ENCODE measurements around the gene DOK3.

The DOK3 gene

DNA sequence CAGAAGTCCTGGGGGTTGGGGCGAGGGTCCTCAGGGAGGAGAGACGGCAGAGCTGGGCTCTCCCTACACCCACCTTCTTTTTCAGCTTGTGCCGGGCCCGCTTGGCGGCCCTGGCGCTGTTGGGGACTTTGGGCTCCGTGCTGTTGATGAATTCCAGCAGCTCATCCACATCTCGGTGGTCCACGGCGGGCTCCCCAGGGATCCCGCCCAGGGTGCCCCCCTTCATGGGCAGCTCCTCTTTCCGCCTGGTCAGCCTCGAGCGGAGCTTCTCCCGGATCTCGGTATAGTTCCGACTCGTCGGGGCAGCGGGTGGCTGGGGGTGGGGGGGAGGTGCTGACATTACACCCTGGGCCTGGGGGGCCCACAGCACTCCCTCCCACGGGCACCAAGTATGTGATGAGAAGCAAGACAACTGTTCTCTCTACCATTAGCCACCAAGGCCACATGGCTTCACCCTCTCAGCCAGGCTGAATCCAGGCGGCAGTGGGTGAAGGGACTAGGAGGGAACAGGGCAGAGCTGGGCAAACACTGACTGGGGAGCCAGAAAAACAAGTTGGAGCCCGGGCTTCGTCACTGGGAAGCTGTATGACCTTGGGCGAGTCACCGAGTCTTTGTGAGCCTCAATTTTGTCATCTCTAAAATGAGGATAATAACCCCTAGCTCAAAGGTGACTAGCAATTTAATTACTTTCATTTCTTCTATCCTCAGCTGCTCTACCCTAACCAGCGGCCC, 21.7 kb upstream of the DOK3 start:
- DNase-seq: no peak

DNA sequence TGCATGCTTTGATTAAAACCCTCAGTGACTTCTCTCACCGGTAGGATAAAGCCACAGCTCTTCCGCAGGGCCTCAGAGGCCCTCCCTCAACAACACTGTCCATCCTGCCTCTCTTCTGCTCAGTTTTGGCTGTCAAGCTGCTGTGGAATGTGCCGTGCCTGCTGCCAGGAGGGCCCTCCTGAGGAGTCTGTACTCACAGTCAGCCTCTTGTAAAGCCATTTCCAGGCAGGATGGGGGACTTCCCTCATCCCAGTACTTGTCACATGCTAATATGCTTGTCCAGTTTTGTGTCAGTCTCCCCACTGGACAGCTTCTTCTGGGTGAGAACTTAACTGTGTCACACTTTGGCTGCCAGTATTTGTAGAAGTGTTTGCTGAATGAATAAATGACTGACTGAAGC, 21.0 kb upstream of the DOK3 start:
- DNase-seq: no peak

DNA sequence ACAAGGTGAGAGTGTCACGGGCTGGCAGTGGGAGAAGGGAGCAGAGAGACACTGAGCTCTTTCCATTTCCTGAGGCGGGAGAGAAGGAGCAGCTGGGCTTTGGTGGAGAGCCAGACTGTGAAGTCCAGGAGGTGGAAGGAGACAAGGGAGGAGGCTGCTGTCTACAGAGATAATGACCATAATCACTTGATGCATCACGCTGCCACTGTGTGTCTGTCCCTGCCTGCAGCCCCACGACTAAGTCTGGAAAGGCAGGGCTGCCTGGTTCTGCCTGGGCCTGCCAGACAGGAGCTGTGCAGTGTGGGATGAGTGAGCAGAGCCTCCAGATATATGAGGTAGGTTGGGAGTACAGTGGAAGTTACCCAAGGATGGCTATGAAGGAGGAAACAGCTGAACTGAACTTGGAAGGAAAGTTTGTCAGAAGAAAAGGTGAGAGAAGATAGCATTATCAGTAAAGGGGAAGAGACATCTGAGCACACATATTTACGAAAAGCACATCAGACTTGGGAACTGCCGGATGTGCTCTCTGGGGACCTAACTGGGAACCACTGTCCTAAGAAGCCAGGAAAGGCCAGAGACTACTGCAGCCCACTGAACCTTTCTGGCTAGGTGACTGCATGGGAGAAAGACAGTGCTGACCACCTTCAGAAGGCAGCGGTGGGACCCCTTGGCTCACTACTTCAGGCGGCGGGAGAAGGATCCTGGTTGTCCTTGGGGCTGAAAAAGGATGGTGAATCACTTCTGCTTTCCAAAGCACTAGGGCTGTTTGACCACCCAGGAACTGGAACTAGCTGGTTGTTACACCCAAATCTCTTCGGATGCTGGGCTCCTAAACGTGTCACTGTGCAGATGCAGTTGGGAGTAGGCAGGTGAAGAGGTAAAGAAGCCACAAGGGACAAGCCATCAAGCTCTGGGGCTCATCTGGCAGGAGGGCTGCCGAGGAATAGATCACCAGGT, 19.9 kb upstream of the DOK3 start:
- DNase-seq: no peak

DNA sequence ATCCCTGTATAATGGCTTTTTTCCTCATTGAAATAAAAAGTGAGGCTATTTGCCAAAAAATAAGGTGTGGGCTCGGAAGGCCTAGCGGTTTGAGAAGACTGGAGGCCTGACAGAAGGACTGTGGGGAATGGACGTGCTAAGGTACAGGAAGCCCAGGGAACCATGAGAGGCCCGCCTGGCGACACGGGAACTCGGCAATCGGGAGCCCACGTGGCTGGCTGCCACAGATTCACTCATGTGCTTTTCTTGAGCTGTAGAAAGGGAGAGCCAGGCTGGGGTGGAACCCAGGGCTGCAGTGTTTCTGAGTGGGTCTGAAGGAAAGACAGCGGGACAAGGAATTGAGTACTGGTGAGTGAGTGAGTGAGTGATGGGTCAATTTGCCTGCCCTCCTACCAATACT, 19.0 kb upstream of the DOK3 start:
- DNase-seq: no peak

DNA sequence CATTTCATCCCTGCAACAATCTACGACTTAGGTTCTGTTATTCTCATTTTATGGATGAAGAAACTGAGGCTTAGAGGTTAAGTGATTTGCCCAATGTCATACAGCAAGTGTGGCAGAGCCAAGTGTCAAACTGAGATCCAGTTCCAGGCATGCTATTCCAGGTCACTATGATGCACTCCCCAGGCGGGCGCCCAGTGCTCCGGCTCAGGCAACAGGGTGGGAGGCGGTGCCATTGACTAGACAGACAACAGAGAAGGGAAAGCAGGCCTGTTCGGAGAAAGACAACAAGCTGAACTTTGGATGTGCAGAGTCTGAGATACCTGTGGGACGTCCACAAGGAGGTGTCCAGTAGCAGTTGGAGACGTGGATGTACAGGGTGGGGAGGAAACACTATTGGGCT, 18.0 kb upstream of the DOK3 start:
- DNase-seq: no peak

DNA sequence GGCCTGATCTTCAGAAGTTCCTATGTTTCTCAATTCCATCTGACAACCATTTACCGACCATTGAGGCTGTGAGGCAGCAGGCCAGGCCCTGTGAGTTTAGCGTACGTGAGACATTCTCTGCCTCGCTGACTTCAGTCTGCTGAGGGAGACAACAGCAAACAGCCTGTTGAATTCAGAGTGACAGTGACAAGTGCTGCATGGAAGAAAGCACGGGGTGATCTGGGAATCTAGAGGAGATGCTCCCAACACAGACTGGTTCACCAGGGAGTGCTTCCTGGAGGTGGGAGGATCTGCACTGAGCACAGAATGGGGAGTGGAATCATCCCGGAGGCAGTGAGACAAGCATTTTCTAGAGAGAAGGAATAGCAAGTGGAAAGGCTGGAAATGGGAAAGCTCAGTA, 17.2 kb upstream of the DOK3 start:
- no peak for DNase-seq

DNA sequence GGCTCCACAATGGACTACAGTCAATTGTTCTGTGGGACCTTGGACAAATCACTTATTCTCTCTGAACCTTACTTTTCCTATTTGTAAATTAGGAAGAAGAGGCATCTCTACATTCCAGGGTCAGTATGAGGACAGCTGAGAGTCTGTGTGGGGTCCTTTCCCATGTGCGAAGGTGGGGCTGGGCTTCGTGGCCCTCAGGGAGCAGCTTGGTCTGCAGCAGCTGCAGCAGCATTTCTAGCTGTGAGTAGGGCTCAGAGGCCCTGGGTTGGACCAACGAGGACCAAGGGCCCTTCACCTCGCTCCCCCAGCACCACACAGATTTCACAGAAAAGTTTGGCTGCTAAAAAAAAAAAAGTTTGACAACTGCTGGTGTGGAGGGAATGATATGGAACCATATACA, 16.6 kb upstream of the DOK3 start:
- no peak for DNase-seq

DNA sequence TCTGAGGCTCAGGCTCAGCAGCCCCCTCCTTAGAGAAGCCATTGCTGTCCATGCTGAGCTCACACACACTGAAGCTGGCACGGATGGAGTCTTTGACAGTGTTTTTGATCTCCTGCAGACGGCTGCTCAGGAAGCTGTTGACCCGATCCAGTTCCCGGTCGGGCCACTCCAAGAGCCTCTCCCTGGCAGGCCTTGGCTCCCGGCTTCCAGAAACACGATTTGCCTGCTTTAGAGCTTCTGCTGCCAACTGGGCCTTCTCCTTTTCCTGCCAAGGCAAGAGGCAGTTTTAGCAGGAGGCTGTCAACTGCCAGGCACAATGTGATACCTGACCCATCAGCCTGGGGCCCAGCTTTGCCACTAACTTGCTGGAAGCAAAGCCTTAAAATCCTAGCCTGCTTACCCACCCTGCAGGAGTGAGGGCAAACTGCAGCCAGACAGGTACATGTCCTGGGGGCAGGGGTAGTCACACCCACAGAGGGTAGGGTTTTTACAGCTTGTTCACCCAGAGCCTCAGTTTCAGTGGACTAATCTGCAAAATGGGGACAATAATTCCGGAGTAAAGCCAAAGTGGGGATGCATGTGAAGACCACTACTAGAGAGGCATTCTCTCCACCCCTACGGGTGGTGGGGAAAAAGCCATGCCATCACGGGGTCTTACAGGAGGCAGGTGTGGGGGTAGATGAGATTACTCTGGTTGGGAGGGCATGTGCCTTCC, 15.5 kb upstream of the DOK3 start:
- DNase-seq: no peak

DNA sequence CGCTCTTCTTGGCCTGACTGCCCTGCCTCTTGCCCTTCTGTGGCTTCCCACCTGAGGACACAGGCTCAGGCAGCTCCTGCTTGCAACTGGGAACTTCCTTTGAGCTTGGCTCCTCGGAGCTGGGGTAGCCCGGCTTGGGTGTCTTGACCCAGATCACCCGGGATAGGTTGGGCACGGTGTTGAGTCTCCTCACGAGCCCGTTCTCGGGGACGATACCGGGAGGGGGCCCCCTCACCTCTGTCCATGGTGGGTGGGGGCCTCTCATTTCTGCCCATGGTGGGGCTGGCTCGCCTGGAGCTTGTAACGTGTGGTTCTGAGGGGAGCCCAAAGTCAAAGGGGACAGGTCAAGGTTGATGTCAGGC, 14.9 kb upstream of the DOK3 start:
- no peak for DNase-seq

DNA sequence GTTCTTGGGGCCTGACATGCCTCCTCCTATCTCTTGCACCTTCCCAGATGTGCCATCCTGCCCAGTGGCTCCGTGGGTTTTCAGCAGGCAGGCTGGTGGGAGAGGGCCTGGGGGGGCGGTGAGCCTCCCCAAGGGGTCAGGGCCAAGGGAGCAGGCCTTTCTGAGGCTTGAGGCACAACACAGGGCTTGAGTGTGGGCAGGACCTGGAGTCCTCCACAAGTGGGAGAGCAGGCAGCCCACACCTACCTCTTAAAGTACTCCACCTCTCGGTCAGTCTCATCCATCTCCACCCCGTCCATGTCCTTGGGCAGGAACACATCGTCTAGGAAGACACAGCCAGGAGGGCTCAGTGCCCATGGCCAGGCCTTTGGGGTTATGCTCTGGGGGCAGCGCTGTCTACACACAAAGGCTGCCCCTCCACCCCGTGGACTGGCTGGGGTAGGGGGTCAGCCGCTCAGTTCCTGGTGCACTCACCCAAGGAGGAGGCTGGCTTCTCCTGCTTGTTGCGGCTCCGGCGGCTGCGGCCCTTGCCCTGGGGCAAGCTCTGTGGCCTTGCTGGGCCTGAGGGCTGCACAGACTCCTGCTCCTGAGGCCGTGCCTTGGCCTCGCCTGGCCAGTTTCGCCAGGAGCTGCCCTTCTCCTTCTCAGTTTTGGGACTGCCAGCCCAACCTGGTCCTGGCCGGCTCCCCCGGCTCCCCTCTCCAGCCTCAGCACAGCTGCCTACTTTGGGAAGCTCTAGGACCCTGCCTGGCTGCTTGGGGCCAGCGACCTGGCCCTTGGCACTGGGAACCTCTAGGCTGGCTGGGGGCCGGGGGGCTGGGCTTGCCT, 14.3 kb upstream of the DOK3 start:
- no peak for DNase-seq

DNA sequence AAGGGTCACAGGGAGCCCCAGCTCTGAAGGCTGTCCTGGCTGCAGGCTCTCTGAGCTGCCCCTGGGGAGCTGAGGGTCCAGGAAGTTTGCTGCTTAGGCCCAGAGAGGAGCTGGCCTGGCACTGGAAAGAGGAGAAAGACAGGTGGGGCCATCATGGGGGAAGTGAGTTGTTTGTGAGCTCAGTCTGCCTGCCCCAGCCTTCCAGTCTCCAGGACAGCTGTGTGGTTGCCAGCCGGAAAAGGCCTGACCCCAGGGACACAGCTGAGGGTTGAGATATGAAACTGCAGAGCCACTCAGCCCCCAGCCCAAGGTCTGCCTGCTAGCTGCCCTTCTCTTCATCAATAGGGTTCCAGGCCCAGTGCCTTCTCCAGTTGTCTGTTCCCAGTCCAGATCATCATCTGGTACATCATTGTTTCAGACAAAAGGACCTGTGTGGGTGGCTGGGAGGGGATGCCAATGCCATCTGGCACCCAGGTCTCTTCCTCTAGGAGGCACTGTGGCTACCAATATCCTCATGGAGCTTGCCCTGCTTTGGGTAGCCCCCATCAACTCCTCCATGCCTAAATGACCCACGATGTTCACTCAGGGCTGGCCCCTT, 11.4 kb upstream of the DOK3 start:
- DNase-seq: no peak

DNA sequence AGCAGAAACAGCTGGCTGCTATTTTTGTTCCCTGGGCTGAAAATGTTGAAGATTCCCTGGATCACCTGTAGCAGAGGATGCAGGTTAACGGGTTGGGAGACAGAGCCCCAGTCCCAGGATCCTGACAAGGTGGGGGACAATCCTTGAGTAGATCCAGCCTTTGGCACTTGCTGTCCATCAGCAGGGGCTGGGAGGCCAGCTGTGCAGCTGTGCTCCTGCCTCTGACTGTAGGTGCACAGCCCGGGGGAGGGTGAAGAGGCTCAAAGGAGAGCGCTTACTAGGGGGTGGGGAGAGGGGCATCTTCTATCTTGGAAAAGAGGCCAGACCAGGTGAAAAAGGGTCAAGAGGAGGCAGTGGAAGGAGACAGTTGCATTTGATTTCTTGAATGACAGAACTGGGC, 10.6 kb upstream of the DOK3 start:
- DNase-seq: no peak

DNA sequence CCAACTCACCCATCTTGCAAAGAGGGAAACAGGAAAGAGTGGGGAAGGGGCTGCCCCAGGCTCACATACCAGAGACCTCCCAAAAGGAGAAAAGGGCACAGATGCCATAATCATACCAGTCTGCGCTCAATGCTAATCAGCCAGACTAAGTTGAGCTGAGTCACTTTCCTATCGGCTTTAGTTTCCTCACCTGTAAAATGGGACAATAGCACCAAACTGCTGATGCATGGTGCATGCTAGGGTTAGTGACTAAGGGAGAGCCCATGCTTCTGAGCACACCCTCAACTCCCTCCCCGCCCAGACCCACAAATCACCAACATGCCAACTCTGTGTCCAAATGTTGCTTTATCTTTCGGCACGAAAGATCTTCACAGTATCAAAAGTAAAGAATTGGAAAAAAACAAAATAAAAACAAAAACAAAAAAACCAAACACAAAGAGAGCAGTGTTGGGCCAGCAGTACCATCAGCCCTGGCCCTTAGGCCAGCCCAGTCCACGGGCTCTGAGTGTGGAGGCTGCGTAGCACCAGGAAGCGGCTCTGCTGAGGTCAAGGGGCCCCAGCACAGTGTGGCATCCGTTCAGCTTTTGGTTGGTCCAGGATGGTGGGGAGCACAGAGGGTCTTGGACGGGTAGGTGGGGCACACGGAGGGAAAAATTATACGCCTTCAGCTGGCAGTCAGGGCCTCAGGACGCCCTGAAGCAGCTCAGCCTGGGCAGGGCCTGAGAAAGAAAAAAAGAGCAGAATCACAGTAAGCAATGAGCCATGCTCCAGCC, 10.0 kb upstream of the DOK3 start:
- DNase-seq: no peak

DNA sequence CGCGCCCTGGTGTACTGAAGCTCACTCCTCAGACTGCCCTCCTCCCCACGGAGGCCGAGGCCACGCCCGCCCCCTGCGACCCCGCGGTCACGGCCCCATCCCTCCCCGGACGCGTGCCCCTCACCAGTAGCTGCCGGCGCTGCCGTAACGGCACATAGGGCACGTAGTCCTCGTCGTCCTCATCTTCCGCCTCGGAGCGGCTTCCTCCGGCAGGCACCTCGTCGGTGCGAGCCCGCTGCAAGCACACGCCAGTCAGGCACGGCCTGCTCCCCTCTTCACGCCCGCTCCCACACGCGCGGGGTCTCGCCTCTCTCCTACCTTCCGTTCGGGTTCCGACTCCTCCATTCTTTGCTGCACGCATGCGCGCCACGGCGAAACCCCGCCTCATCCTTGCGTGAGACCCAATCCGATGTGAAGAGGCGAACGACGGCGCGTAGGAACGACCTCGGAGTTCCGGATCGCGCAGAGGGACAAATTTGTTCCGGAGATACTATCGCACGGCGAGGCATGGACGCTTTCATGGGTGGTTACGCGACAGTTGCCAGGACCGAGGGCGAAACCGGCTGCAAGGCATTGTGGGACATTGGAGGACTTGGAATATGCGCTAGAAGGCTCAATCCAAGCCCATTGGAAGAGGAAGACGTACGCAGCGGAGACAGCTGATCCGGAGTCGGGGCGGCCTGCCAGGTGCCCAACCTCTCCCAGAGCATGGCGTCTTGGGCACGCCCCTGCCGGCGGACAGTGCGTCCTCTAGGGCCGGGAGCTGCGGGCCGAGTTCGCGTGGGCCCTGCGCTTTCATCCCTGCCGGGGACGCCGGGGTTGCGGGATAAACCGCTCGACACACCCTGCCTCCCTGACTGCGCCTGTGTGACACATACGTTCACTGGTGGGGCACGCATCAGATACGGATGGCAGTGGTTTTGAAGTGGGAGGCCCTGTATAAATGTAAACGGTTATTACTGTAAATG, 7.3 kb upstream of the DOK3 start, which contains the start of gene DDX41:
Gene DDX41 (minus strand): TSS at position 361 of the 968 bp plus-strand sequence. CDS start 16 bp downstream, at position 345.
- DNase-seq: no peak

DNA sequence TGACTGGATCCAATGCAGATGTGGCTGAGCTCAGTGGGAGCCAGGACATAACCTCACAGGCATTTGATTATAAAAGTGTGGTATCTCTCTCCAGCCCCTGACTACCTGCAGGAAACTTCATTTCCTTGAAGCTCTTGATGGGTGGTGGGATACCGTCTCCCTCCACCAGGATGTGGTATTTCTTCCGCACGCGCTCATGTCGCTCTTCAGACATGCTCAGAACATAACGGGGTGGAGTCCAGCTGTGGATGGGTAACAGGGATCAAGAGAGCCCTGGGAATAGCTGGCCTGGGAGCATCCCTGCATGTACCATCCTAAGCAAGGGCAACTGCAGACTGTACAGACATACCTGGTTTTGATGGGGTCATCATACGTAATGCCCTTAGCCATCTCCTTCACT, 6.0 kb upstream of the DOK3 start:
- no peak for DNase-seq

DNA sequence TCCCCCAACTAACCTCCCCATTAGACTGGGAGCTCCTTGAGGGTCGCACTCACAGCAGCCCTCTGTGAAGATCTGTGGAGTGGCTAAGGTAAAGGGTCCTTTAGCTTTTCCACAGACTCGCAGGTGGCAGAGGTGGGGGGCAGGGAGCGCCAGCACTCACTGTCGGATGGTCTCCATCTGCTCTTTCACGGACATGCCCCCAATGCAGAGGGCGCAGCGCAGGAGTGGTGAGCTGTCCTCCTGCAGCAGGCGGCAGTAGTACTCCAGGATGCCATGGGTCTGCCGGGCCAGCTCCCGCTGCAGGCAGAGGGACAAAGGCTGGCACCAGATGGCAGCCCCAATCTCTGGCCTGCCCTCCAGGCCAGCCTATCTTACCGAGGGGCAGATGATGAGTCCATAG, 4.9 kb upstream of the DOK3 start:
- DNase-seq: no peak

DNA sequence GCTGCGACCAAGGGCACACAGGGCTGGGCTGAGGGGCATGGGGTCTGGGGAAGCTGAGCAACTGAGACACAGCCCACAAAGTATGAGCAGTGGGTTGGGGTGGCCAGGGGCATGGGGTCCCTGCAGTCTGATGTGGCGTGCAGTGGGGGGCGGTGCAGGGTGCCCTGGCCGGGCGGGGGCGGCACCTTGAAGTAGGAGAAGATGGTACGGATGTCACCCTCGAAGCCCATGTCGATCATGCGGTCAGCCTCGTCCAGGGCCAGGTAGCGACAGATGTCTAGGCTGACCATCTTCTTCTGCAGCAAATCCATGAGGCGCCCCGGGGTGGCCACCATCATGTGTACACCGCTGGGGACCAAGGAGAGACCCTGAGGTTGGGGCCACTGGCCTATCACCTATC, 3.9 kb upstream of the DOK3 start:
- no peak for DNase-seq

DNA sequence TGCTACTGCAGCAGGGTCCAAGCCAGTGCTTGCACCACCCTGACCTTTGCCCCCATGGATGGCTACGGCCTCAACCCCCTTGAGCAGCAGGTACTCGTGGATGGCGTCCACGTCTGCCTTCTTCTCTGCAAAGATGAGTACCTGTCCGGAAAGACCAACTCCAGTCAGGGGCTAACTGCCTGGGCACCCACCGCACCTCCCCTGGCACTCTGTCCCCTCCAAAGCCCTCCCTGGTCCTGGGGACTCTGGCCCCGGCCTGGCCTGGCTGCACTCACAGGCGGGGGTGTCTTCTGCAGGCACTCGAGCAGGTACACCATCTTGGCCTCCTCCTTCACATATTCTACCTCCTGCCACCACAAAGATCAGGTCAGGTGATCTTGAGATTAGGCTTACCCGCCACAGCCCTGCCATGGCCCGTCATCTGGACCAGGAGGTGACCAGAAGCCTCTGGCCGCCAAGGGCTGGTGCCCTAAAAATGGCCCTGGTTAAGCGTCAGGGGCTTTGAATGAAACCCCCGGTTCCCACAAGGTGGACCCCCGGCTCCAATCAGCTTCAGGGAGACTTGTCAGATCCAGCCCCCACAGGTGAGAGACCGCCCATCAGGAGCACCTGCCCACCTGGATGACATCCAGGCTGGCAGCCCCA, 3.2 kb upstream of the DOK3 start:
- DNase-seq: no peak

DNA sequence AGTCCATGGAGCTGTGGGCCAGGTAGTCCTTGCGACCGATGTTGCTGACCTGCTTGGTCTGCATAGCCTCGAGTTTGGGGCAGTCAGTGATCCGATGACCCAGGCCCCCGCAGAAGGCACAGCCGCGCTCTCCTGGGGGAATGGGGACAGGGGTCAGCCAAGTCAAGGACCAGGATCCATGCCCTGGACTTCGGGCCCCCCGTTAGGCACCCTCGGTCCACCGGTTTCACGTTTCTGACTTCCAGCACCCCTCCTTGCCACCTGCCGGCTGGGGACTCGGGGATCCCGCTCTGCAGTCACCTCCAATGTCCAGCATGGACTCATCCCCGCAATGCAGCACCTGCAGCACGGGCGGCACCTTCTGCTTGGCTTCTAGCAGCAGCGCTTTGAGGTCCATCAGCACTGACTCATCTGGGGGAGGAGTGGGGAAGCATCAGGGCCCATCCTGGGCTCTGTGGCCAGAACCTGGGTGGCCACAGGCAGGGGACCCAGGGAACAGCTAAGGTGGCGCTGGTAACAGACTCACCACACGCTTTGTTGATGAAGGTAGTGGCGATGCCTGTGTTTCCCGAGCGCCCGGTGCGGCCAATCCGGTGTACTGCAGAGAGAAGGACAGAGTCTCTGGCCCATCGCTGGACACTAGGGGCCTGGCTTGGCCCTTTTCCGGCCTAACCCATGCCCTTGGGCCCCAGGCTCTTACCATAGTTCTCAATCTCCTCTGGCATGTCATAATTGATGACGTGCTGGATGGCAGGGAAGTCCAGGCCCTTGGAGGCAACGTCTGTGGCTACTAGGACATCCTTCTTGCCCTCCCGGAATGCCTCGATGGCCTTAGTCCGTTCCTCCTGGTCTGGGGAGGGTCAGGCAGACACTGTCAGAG, 2.4 kb upstream of the DOK3 start:
- no peak for DNase-seq

All from NCI-H1436 treated with DMSO at 0.1 percent for 48 hours (cell line).